Uterus (tissue), 4 donors: ENCODE data around the gene IGF1R. TPM values are rescaled to one million over a fixed set of nuclear protein-coding genes. Genes with fewer than 3 reads are reported as not detected.

Experiments used
- DNase-seq, 2 donors: peaks; one replicate each; pipeline ENCODE4 v3.0.0-alpha.2; 2019 to 2020
- H3K27ac ChIP-seq, 2 donors: fragments of 200-600 bp; sonication (generic); 1 replicate in 1 of 2; 2 replicates in 1 of 2; pipeline ENCODE4 v1.5.1; 2016 to 2018
- H3K27me3 ChIP-seq, 2 donors: fragments of 200-600 bp; sonication (generic); one replicate each; pipeline ENCODE4 v1.5.1; 2018 to 2019; ENCODE audit warnings: control low read depth in 1 of 2
- H3K36me3 ChIP-seq, 2 donors: fragments of 200-600 bp; sonication (generic); one replicate each; pipeline ENCODE4 v1.5.1; 2019; ENCODE audit warnings: control low read depth in 1 of 2
- H3K4me1 ChIP-seq, 2 donors: fragments of 200-600 bp; sonication (generic); one replicate each; pipeline ENCODE4 v1.5.1; 2018 to 2019; ENCODE audit warnings: control low read depth in 1 of 2
- H3K4me3 ChIP-seq, 2 donors: fragments of 200-600 bp; sonication (generic); 1 replicate in 1 of 2; 2 replicates in 1 of 2; pipeline ENCODE4 v1.5.1; 2018 to 2019; ENCODE audit warnings: mild to moderate bottlenecking in 1 of 2
- H3K9me3 ChIP-seq, 2 donors: fragments of 200-600 bp; sonication (generic); one replicate each; pipeline ENCODE4 v1.5.1; 2019; ENCODE audit warnings: control low read depth in 1 of 2
- CTCF ChIP-seq, 4 experiments: fragments of 200-600 bp in 2 of 4; fragments of 450-650 bp in 2 of 4; sonication (generic) in 2 of 4; IDR thresholded peaks; one replicate each; pipeline ENCODE4 v1.5.1; 2016 to 2019; ENCODE audit warnings: antibody characterized with exemption in 4 of 4, mild to moderate bottlenecking in 2 of 4, moderate library complexity in 1 of 4
- POLR2A ChIP-seq, 2 donors: fragments of 450-650 bp; IDR thresholded peaks; one replicate each; pipeline ENCODE4 v1.6.1; 2016; ENCODE audit warnings: antibody characterized with exemption in 2 of 2, mild to moderate bottlenecking in 1 of 2, moderate library complexity in 1 of 2
- intact Hi-C: fragments of 100-400 bp; cut with DNase I; formaldehyde crosslinking; loops from one replicate; pipeline ENCODE4 v1.15.1; 2023; ENCODE audit warnings: low total_unique reads
- total RNA-seq, 4 donors: library from RNA; depleted of rRNA in 3 of 4; stranded (reverse); fragments of >200 nt in 3 of 4; gene quantifications; one replicate each; pipeline versions ENCODE4 v1.1.0 to v1.2.4, GENCODE V29; 2014 to 2023
- donor health status: DM: yes; HTN: yes; CAD: no.

IGF1R gene
- total RNA-seq, 4 donors from 2014 or later, result 30.0 to 95.2 (median 57.5) TPM

- H3K36me3 ChIP-seq, result no peaks in the 10 kb centered on the region
- no peaks in the 10 kb centered on the region for H3K27me3 ChIP-seq
- H3K9me3 ChIP-seq, result no peaks in the 10 kb centered on the region
- intact Hi-C loops, result no loop called here
- DNase-seq, result no peak
- peaks cover 1 to 22% of the 10 kb centered on the region in 2 donors for H3K4me1 ChIP-seq
- TF ChIP-seq POLR2A (IDR thresholded peaks at IDR 0.05), result no peak
- no peak for TF ChIP-seq CTCF (IDR thresholded peaks at IDR 0.05)
- H3K27ac ChIP-seq, result peak overlapping the region in 1 of 2 donors; percentile 98
- no peak overlapping the region for H3K4me3 ChIP-seq
Observed at GRCh38 chr15:98856532-98856907, 208.2 kb downstream of the IGF1R start.

GRCh38 chr15:98858610-98859023 lies 210.3 kb downstream of the IGF1R start:
- no peak for DNase-seq
- Histone ChIP-seq H3K27me3 (no peaks in the 10 kb centered on the region), H3K4me3 (no peak overlapping the region), H3K27ac (peak overlapping the region; percentile 12 to 34), H3K4me1 (peaks cover 0 to 22% of the 10 kb centered on the region in 2 donors), H3K36me3 (no peaks in the 10 kb centered on the region), H3K9me3 (no peaks in the 10 kb centered on the region)
- TF ChIP-seq CTCF (IDR thresholded peaks at IDR 0.05), result no peak
- no peak for TF ChIP-seq POLR2A (IDR thresholded peaks at IDR 0.05)
- intact Hi-C loops, result no loop called here

- intact Hi-C loops, result no loop called here
- Histone ChIP-seq H3K36me3 (no peaks in the 10 kb centered on the region), H3K4me3 (no peak overlapping the region), H3K4me1 (peaks cover 0 to 22% of the 10 kb centered on the region in 2 donors), H3K9me3 (no peaks in the 10 kb centered on the region), H3K27me3 (no peaks in the 10 kb centered on the region), H3K27ac (no peak overlapping the region)
- TF ChIP-seq POLR2A (IDR thresholded peaks at IDR 0.05) (no peak), CTCF (IDR thresholded peaks at IDR 0.05) (no peak)
- no peak for DNase-seq
Observed at GRCh38 chr15:98859149-98859548, 210.8 kb downstream of the IGF1R start.

GRCh38 chr15:98860281-98861041 lies 212.1 kb downstream of the IGF1R start:
- intact Hi-C loops, result no loop called here
- H3K4me3 ChIP-seq, result no peak overlapping the region
- no peaks in the 10 kb centered on the region for H3K27me3 ChIP-seq
- no peaks in the 10 kb centered on the region for H3K9me3 ChIP-seq
- H3K4me1 ChIP-seq, result peaks cover 0 to 16% of the 10 kb centered on the region in 2 donors
- no peak overlapping the region for H3K27ac ChIP-seq
- TF ChIP-seq POLR2A (IDR thresholded peaks at IDR 0.05) (no peak), CTCF (IDR thresholded peaks at IDR 0.05) (no peak)
- H3K36me3 ChIP-seq, result no peaks in the 10 kb centered on the region
- no peak for DNase-seq

- H3K27me3 ChIP-seq, result no peaks in the 10 kb centered on the region
- intact Hi-C loops, result no loop called here
- H3K4me3 ChIP-seq, result no peak overlapping the region
- H3K4me1 ChIP-seq, result peaks cover 0 to 11% of the 10 kb centered on the region in 2 donors
- no peak overlapping the region for H3K27ac ChIP-seq
- DNase-seq, result no peak
- H3K36me3 ChIP-seq, result no peaks in the 10 kb centered on the region
- H3K9me3 ChIP-seq, result no peaks in the 10 kb centered on the region
- no peak for TF ChIP-seq POLR2A (IDR thresholded peaks at IDR 0.05)
- no peak for TF ChIP-seq CTCF (IDR thresholded peaks at IDR 0.05)
Observed at GRCh38 chr15:98861188-98861587, 212.8 kb downstream of the IGF1R start.
